ENCODE results near the gene SCGB1C1. TPM values are rescaled to one million over a fixed set of nuclear protein-coding genes. Genes with fewer than 3 reads are reported as not detected.
"Not testable (repeated sequence)": the region's sequence is repeated elsewhere in the genome, so short reads cannot be mapped to it uniquely, and the experiment has no call there.

The SCGB1C1 gene
- total and polyA plus RNA-seq, 2 donors: 0.34 TPM; not detected in 1

DNA sequence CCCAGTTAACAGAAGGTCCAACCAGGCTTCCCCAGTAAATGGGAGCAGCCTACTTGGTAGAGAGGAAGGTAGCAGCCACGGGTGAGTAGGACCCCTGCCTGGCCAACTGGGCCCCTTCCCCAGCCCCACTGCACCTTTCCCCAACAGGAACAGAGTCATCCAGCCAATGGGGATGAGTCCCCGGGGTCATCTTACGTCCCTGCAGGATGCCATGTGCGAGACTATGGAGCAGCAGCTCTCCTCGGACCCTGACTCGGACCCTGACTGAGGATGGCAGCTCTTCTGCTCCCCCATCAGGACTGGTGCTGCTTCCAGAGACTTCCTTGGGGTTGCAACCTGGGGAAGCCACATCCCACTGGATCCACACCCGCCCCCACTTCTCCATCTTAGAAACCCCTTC lies 21.2 kb downstream of the SCGB1C1 start:
- WGBS: 95% methylated on average over 7 of the region's 7 CpGs
- Histone ChIP-seq H3K9me3 (ENCODE audit: control insufficient read depth in 2 of 2, insufficient read depth in 1 of 2, low read length in 1 of 2) (no peaks in the 10 kb centered on the region), H3K27me3 (ENCODE audit: control insufficient read depth in 2 of 2, insufficient read depth in 1 of 2, low read length in 1 of 2) (no peaks in the 10 kb centered on the region), H3K36me3 (ENCODE audit: control insufficient read depth in 2 of 2, insufficient read depth in 2 of 2, low read length in 1 of 2) (peaks cover 63 to 66% of the 10 kb centered on the region in 2 donors), H3K4me1 (ENCODE audit: control insufficient read depth in 2 of 2, insufficient read depth in 2 of 2, low read length in 2 of 2) (peaks cover 11 to 12% of the 10 kb centered on the region in 2 donors), H3K4me3 (ENCODE audit: low read length in 2 of 2) (no peak overlapping the region), H3K27ac (ENCODE audit: low read depth in 1 of 2, low read length in 1 of 2) (no peak overlapping the region)
- no peak for DNase-seq (ENCODE audit: low read depth in 6 of 9, low spot score in 9 of 9)

DNA sequence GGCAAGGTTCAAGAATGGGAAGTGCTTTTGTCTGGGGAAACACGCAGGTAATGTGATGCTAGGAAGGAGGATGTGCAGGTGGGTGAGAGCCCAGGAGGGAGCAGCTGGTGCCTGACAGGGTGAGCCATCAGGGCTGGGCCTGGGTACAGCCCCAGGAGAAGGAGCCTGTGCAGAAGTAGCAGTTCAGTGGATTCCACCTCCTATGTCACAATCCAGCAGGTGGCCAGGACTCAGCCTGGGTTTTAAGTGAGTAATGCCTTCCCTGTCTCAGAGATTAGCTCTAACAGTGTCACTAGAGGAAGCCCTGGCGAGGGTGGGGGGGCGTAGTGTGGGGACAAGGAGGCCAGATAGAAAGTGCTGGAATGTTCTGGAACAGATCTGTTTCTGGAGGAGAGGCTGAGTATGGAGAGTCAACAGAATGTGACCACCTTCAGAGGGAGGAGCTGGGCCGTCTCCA lies 22.7 kb downstream of the SCGB1C1 start:
- WGBS: 86% methylated on average over 4 of the region's 4 CpGs
- no peak overlapping the region for H3K27ac ChIP-seq (ENCODE audit: low read depth in 1 of 2, low read length in 1 of 2)

DNA sequence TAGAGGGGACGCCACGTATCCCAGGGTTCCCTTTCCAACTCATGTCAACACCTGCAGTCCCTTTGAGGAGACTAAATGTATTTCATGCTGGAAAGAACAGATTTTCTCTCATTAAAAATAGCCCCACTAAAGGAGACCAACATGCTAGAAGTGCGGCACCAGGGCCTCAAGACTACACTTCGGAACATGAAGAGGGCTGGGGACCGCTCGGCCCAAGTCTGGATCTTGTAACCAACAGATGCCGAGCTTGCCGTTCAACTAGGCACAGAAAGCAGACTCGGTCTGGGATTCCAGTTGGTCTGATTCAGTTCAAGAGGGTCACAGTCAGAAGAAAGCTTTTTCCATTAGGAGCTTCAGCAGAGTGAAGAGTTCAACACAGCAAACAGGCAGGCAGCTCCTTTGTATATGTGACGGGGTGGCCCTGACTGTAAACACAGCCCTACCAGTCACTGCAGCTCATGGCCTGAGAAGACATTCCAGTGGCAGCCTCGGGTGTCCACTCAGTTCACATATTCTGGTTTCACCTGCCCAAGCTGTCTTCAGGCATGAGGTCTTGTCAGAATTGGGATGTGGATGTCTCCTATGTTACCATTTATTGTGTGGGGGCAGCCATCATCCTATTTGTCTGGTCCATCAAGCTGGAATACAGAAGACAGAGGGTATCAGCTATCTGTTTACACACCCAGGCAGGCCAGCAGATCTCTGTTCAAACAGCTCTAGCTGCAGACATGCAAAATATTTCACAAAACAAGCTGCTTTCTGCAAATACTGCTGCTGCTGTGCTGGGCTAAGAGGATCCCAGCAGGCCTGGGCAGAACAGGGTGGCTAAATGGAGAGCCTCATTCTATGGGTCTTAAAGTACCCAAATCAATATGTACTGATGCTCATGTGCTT lies 23.4 kb downstream of the SCGB1C1 start:
- H3K27ac ChIP-seq (ENCODE audit: low read depth in 1 of 2, low read length in 1 of 2): no peak overlapping the region
- H3K4me3 ChIP-seq (ENCODE audit: low read length in 2 of 2): no peak overlapping the region
- H3K36me3 ChIP-seq (ENCODE audit: control insufficient read depth in 2 of 2, insufficient read depth in 2 of 2, low read length in 1 of 2): peaks cover 46 to 49% of the 10 kb centered on the region in 2 donors
- no peak for DNase-seq (ENCODE audit: low read depth in 6 of 9, low spot score in 9 of 9)
- H3K27me3 ChIP-seq (ENCODE audit: control insufficient read depth in 2 of 2, insufficient read depth in 1 of 2, low read length in 1 of 2): no peaks in the 10 kb centered on the region
- 96% methylated on average over 11 of the region's 11 CpGs for WGBS
- H3K4me1 ChIP-seq (ENCODE audit: control insufficient read depth in 2 of 2, insufficient read depth in 2 of 2, low read length in 2 of 2): no peaks in the 10 kb centered on the region
- no peaks in the 10 kb centered on the region for H3K9me3 ChIP-seq (ENCODE audit: control insufficient read depth in 2 of 2, insufficient read depth in 1 of 2, low read length in 1 of 2)

More for the DNA sequence above, 22.7 kb downstream of the SCGB1C1 start:
- no peaks in the 10 kb centered on the region for H3K9me3 ChIP-seq (ENCODE audit: control insufficient read depth in 2 of 2, insufficient read depth in 1 of 2, low read length in 1 of 2)
- H3K4me3 ChIP-seq (ENCODE audit: low read length in 2 of 2): no peak overlapping the region
- DNase-seq (ENCODE audit: low read depth in 6 of 9, low spot score in 9 of 9): no peak
- no peaks in the 10 kb centered on the region for H3K27me3 ChIP-seq (ENCODE audit: control insufficient read depth in 2 of 2, insufficient read depth in 1 of 2, low read length in 1 of 2)
- no peaks in the 10 kb centered on the region for H3K4me1 ChIP-seq (ENCODE audit: control insufficient read depth in 2 of 2, insufficient read depth in 2 of 2, low read length in 2 of 2)
- H3K36me3 ChIP-seq (ENCODE audit: control insufficient read depth in 2 of 2, insufficient read depth in 2 of 2, low read length in 1 of 2): peaks cover 54 to 56% of the 10 kb centered on the region in 2 donors

DNA sequence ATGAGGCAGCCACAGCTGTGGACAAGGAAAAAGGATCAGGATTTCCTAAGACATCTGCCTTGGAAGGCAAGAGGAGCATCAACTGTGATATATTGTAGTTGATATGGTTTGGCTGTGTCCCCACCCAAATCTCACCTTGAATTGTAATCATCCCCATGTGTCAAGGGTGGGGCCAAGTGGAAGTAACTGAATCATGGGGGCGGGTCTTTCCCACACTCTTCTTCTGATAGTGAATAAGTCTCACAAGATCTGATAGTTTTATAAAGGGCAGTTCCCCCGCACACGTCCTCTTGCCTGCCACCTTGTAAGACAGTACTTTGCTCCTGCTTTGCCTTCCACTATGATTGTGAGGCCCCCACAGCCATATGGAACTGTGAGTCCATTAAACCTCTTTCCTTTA lies 24.8 kb downstream of the SCGB1C1 start:
- 97% methylated on average over 3 of the region's 3 CpGs for WGBS
- H3K27ac ChIP-seq (ENCODE audit: low read depth in 1 of 2, low read length in 1 of 2): no peak overlapping the region
- no peaks in the 10 kb centered on the region for H3K27me3 ChIP-seq (ENCODE audit: control insufficient read depth in 2 of 2, insufficient read depth in 1 of 2, low read length in 1 of 2)
- DNase-seq (ENCODE audit: low read depth in 6 of 9, low spot score in 9 of 9): no peak
- H3K9me3 ChIP-seq (ENCODE audit: control insufficient read depth in 2 of 2, insufficient read depth in 1 of 2, low read length in 1 of 2): no peaks in the 10 kb centered on the region
- H3K36me3 ChIP-seq (ENCODE audit: control insufficient read depth in 2 of 2, insufficient read depth in 2 of 2, low read length in 1 of 2): peaks cover 33 to 40% of the 10 kb centered on the region in 2 donors
- no peak overlapping the region for H3K4me3 ChIP-seq (ENCODE audit: low read length in 2 of 2)
- H3K4me1 ChIP-seq (ENCODE audit: control insufficient read depth in 2 of 2, insufficient read depth in 2 of 2, low read length in 2 of 2): no peaks in the 10 kb centered on the region

DNA sequence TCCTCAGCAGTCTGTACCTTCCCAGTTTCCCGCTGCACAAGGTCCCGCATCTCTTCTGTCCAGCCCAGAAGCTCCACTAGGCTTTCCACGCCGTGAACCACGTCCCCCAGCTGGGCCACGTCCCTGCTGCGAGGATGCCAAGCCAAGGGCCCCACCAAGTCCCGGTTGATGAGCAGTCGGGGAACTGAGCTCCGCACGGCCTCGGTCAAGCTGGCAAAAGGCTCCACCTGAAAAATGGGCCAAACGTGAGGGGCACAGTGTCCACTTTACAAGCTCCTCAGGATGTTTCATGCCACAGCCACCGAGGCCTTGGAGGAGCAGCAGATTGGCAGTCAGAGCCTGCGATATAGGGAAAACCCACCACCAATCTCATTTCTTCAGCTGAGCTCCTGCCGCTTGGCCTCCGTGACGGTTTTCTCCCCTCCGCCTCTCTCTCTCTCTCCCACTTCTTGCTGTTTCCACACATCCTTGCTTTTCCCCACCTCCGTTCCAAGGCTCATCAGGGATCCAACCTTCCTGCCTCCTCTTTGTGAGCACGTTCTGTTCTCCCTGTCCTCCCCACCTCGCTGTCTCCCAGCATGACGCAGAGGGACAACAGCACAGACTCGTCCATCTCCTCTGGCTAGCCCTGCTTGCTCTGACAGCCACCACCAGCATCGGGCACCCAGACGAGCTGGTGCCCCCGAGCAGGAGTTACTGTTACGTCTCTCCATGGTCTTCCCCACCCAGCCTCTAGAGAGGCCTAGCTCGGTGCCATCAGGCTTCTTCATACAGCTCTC lies 26.1 kb downstream of the SCGB1C1 start:
- 94% methylated on average over 29 of the region's 29 CpGs for WGBS
- Histone ChIP-seq H3K27ac (ENCODE audit: low read depth in 1 of 2, low read length in 1 of 2) (no peak overlapping the region), H3K27me3 (ENCODE audit: control insufficient read depth in 2 of 2, insufficient read depth in 1 of 2, low read length in 1 of 2) (no peaks in the 10 kb centered on the region), H3K36me3 (ENCODE audit: control insufficient read depth in 2 of 2, insufficient read depth in 2 of 2, low read length in 1 of 2) (peaks cover 20 to 34% of the 10 kb centered on the region in 2 donors), H3K4me1 (ENCODE audit: control insufficient read depth in 2 of 2, insufficient read depth in 2 of 2, low read length in 2 of 2) (no peaks in the 10 kb centered on the region), H3K4me3 (ENCODE audit: low read length in 2 of 2) (no peak overlapping the region), H3K9me3 (ENCODE audit: control insufficient read depth in 2 of 2, insufficient read depth in 1 of 2, low read length in 1 of 2) (no peaks in the 10 kb centered on the region)
- DNase-seq (ENCODE audit: low read depth in 6 of 9, low spot score in 9 of 9): no peak

DNA sequence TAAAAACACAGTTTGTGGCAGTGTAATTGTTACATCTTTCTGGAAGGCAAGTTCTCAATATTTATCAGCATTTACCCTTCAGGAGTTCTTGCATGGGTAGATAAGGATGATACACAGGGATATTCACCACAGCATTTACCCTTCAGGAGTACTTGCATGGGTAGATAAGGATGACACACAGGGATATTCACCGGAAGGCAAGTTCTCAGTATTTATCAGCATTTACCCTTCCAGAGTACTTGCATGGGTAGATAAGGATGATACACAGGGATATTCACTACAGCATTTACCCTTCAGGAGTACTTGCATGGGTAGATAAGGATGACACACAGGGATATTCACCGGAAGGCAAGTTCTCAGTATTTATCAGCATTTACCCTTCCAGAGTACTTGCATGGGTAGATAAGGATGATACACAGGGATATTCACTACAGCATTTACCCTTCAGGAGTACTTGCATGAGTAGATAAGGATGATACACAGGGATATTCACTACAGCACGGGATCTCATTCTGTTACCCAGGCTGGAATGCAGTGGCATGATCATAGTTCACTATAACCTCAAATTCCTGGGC lies 27.9 kb downstream of the SCGB1C1 start:
- peaks cover 3 to 22% of the 10 kb centered on the region in 2 donors for H3K36me3 ChIP-seq (ENCODE audit: control insufficient read depth in 2 of 2, insufficient read depth in 2 of 2, low read length in 1 of 2)
- not testable (repeated sequence) for H3K27ac ChIP-seq (ENCODE audit: low read depth in 1 of 2, low read length in 1 of 2); H3K9me3 ChIP-seq (ENCODE audit: control insufficient read depth in 2 of 2, insufficient read depth in 1 of 2, low read length in 1 of 2); H3K27me3 ChIP-seq (ENCODE audit: control insufficient read depth in 2 of 2, insufficient read depth in 1 of 2, low read length in 1 of 2); H3K4me1 ChIP-seq (ENCODE audit: control insufficient read depth in 2 of 2, insufficient read depth in 2 of 2, low read length in 2 of 2); DNase-seq (ENCODE audit: low read depth in 6 of 9, low spot score in 9 of 9); H3K4me3 ChIP-seq (ENCODE audit: low read length in 2 of 2)
- WGBS: 98% methylated on average over 2 of the region's 3 CpGs

DNA sequence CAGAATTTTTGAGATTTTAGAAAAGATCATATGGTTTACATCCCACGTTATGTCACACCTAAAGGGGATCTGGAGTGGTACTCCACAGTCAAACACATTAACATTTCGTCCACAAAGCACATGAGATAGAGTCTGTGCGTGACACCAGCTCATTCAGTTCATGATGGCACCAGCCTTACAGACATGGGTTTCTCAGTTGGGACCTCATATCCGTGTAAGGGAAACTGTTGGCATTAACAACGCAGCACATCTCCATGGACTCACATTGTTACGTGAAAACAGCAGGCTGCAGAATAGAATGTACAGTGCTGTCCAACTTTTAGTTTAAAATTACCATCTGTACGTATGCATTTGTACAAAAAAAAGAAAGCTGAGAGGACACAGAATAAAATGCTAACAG lies 28.7 kb downstream of the SCGB1C1 start:
- H3K9me3 ChIP-seq (ENCODE audit: control insufficient read depth in 2 of 2, insufficient read depth in 1 of 2, low read length in 1 of 2): no peaks in the 10 kb centered on the region
- H3K36me3 ChIP-seq (ENCODE audit: control insufficient read depth in 2 of 2, insufficient read depth in 2 of 2, low read length in 1 of 2): peaks cover 0 to 15% of the 10 kb centered on the region in 2 donors
- no peak for DNase-seq (ENCODE audit: low read depth in 6 of 9, low spot score in 9 of 9)
- 92% methylated on average over 7 of the region's 7 CpGs for WGBS
- H3K4me1 ChIP-seq (ENCODE audit: control insufficient read depth in 2 of 2, insufficient read depth in 2 of 2, low read length in 2 of 2): no peaks in the 10 kb centered on the region
- no peaks in the 10 kb centered on the region for H3K27me3 ChIP-seq (ENCODE audit: control insufficient read depth in 2 of 2, insufficient read depth in 1 of 2, low read length in 1 of 2)
- H3K4me3 ChIP-seq (ENCODE audit: low read length in 2 of 2): no peak overlapping the region
- H3K27ac ChIP-seq (ENCODE audit: low read depth in 1 of 2, low read length in 1 of 2): no peak overlapping the region

DNA sequence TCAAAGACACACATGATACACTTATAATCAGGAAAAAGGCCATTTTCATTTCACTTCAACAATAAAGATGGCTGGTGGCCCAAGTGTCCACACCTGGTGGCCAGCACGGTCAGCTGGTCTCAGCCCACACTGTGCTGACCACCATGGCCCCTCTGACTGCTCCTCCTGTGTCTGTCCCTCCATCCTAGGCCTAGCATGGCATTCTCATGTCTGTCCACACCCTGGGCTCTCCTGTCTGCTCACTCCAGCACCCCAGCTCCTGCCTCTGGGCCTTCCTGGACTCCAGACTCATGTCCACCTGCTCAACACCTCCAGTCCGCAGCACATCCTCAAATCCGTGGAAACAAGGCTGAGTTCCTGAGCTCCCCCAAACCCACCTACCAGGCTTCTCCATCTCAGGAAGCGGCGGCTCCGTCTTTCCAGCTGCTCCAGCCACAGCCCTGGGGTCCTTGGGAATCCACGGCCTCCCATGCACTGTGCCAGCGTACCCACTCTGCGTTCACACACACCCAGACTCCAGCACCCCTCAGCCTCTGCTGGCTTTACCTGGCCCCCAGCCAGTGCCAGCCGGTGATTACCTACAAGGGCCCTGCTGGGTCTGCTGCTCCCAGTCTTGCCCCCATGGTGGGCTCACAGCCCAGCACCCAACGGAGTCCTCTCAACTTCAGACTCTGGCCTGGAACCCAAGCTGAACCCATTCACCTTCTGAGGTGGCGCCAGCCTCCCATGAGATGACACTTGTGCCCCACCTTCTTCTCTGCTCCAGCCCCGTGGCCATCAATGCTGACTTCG lies 29.3 kb downstream of the SCGB1C1 start:
- 97% methylated on average over 14 of the region's 14 CpGs for WGBS
- H3K4me3 ChIP-seq (ENCODE audit: low read length in 2 of 2): no peak overlapping the region
- H3K27ac ChIP-seq (ENCODE audit: low read depth in 1 of 2, low read length in 1 of 2): no peak overlapping the region
- peaks cover 0 to 15% of the 10 kb centered on the region in 2 donors for H3K36me3 ChIP-seq (ENCODE audit: control insufficient read depth in 2 of 2, insufficient read depth in 2 of 2, low read length in 1 of 2)
- DNase-seq (ENCODE audit: low read depth in 6 of 9, low spot score in 9 of 9): no peak
- no peaks in the 10 kb centered on the region for H3K27me3 ChIP-seq (ENCODE audit: control insufficient read depth in 2 of 2, insufficient read depth in 1 of 2, low read length in 1 of 2)
- no peaks in the 10 kb centered on the region for H3K4me1 ChIP-seq (ENCODE audit: control insufficient read depth in 2 of 2, insufficient read depth in 2 of 2, low read length in 2 of 2)
- H3K9me3 ChIP-seq (ENCODE audit: control insufficient read depth in 2 of 2, insufficient read depth in 1 of 2, low read length in 1 of 2): no peaks in the 10 kb centered on the region
